ENCODE measurements around the gene RBKS.

RBKS gene

DNA sequence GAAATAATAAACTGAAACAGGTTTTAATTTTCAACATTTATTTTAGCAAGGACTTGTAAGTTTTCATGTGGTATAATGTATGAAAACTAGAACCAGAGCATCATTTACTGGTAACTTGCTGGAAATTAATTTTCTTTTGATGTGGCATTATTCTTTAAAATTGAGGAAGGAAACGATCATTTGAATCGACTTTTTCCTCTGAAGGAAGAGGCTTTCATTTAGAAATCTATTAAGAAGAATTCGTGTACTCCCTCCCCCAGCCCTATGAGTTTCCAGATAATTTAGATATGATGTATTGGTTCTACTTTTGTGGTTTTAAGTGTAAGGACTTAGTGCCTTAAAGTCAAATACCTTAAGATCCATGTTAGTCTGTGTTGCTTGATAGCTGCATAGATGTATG is 2.8 kb upstream of the RBKS start:
- no peak for TF ChIP-seq CTCF (IDR thresholded peaks at IDR 0.05; ENCODE audit: extremely low read depth, missing control alignments)
- DNase-seq (ENCODE audit: low spot score): no peak

DNA sequence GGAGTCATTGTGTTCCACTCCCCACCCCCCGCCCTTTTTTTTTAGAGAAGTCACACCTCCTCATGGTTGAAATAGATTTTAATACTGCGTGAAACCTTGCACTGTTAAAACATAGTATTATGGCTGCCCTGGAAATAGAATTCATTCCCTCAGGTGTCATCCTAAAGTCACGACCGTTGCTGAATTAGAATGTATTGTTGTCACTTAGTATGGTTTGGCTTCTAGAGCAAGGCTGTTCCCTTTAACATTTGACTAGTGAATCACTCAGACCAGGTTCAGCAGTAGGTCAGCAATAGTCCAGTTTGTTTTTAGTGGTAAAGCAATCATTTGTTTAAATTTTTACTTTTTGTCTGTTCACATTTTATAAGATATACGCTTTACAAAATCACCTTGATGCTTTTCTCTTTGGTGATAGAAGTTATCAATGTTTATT is 1.5 kb upstream of the RBKS start:
- DNase-seq (ENCODE audit: low spot score): peak; percentile 8
- no peak for TF ChIP-seq CTCF (IDR thresholded peaks at IDR 0.05; ENCODE audit: extremely low read depth, missing control alignments)

DNA sequence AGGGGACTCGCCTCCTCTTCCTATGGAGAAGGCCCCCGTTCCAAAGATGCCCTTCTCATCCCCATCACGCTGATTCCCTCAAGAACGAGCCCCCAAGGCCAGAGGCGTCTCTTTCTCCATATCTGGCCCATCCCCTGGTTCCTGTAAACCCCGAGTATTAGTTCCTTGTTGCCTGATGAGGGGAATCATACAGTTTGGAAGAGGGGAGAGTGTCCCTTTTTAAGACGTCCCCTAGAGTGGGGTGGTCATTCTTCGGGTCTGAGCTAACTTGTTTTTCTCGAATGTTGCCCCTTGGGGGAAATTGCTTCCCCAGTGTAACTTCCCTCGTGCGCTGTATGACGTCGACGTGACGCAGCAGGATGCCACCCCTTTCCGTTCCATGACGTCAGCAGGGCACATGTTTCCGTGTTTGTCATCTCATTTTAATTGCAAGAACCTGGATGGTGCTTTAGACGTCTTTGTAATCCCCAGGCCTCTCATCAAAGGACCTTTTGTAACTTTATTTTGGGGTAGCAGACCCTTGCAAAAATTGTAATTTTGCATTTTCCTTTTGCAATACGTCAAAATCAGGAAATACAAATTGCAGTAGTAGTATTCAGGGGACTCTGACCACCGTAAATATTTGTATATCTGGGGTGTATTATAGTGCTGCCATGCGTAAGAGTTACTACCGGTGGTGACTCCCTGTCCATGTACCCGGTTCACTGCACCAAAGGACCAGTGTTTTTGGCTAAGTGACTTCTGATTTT is 911 bp upstream of the RBKS start:
- no peak for TF ChIP-seq CTCF (IDR thresholded peaks at IDR 0.05; ENCODE audit: extremely low read depth, missing control alignments)
- peak; percentile 80 for DNase-seq (ENCODE audit: low spot score)

DNA sequence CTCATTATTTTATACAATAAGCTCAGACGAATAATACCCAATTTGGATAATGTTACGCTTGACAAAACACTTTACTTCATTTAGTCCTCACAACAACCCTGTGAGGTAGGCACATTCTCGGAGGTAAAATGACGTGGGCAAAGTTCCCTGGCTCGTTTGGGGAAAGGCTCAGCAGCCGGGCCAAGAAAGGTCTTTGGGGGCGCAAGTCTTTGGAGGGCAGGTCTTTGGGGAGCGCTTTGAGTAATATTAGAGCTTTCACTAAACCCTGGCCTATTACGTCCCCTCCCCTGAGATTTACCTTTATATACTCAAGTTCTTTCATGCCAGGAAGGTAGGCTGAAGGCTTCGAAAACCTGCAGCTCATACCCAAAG is 427 bp downstream of the RBKS start:
- TF ChIP-seq CTCF (IDR thresholded peaks at IDR 0.05; ENCODE audit: extremely low read depth, missing control alignments): no peak

GRCh38 chr2:27888790-27889189 is 1.4 kb downstream of the RBKS start:
- no peak for TF ChIP-seq CTCF (IDR thresholded peaks at IDR 0.05; ENCODE audit: extremely low read depth, missing control alignments)
- DNase-seq (ENCODE audit: low spot score): no peak

More for the DNA sequence above, 427 bp downstream of the RBKS start:
- no peak for DNase-seq (ENCODE audit: low spot score)

DNA sequence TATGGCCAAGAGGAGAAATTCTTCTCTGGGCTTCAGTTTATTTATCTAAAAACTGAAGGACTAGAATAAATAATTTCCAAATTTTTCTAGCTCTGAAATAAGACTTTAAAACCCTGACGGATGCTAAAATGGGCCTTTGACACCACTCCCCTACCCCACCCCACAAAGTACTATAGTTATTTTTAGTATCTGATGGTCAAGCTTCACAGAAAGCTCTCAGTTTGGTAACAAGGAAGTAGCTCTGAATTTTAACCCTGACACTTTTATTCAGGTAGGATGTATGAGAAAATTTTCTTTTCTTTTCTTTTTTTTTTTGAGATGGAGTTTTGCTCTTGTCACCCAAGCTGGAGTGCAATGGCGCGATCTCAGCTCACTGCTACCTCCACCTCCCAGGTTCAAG is 2.4 kb downstream of the RBKS start:
- peak; percentile 10 for DNase-seq (ENCODE audit: low spot score)
- TF ChIP-seq CTCF (IDR thresholded peaks at IDR 0.05; ENCODE audit: extremely low read depth, missing control alignments): no peak

GRCh38 chr2:27887111-27887510 is 3.1 kb downstream of the RBKS start:
- DNase-seq (ENCODE audit: low spot score): no peak
- no peak for TF ChIP-seq CTCF (IDR thresholded peaks at IDR 0.05; ENCODE audit: extremely low read depth, missing control alignments)

Data from GM20000 (cell line).